ENCODE measurements around the gene EPX. TPM values are rescaled to one million over a fixed set of nuclear protein-coding genes. Genes with fewer than 3 reads are reported as not detected.

The EPX gene
- total RNA-seq, 1 experiment from 2014 or later, result not detected

GRCh38 chr17:58219789-58220183 lies 27.3 kb downstream of the EPX start:
- ChIA-PET CTCF (no interaction called here), POLR2A (ENCODE audit: unreplicated experiment) (interaction anchor here (0.5 kb wide), 1 partner anchor 118 kb away, joined by 4 read pairs; no protein-coding TSS in a partner anchor)
- no peaks in the 10 kb centered on the region for H4K20me1 ChIP-seq (ENCODE audit: low read length)
- H3K4me3 ChIP-seq (ENCODE audit: low read length), result peak overlapping the region; percentile 92
- H3K27ac ChIP-seq (ENCODE audit: low read length), result 0 out of 2 replicates have a peak overlapping the region, but pooled peaks have one; percentile 1
- H2AFZ ChIP-seq (ENCODE audit: low read length), result peak overlapping the region; percentile 96
- ATAC-seq, result no peak
- no peaks in the 10 kb centered on the region for H3K36me3 ChIP-seq (ENCODE audit: low read depth, low read length)
- no peak for TF ChIP-seq CTCF (conservative IDR thresholded peaks at IDR 0.05; ENCODE audit: low read depth, low read length)
- TF ChIP-seq EZH2 (IDR thresholded peaks at IDR 0.05; ENCODE audit: low read length, unreplicated experiment), result no peak
- no peak for TF ChIP-seq EZH2phosphoT487 (IDR thresholded peaks at IDR 0.05; ENCODE audit: borderline replicate concordance, low read length)
- peak; percentile 65 for DNase-seq
- H3K4me1 ChIP-seq (ENCODE audit: insufficient read depth, low read length), result peaks cover 27% of the 10 kb centered on the region
- intact Hi-C loops (cut with micrococcal nuclease), result no loop called here
- no peaks in the 10 kb centered on the region for H3K27me3 ChIP-seq (ENCODE audit: low read length)
- no peaks in the 10 kb centered on the region for H3K9me2 ChIP-seq (replicated peaks; ENCODE audit: low read length)
- no TSS peak for BruUV-seq (replicated peaks)
- H3F3A ChIP-seq (ENCODE audit: low read length, unreplicated experiment), result no peaks in the 10 kb centered on the region
- no peaks in the 10 kb centered on the region for H3K9me3 ChIP-seq (ENCODE audit: low read length)
- H3K9ac ChIP-seq (ENCODE audit: low read length), result no peak overlapping the region
- no peaks in the 10 kb centered on the region for H3K79me2 ChIP-seq (ENCODE audit: low read length)
- H3K4me2 ChIP-seq (ENCODE audit: low read length), result peak overlapping the region; percentile 99

GRCh38 chr17:58224315-58224714 lies 31.8 kb downstream of the EPX start:
- H4K20me1 ChIP-seq (ENCODE audit: low read length), result no peaks in the 10 kb centered on the region
- POLR2A ChIA-PET (ENCODE audit: unreplicated experiment), result interaction anchor here (0.6 kb wide), 2 partner anchors 142 to 660 kb away, joined by 3 to 4 read pairs; no protein-coding TSS in a partner anchor
- H3K9ac ChIP-seq (ENCODE audit: low read length), result no peak overlapping the region
- BruUV-seq (replicated peaks), result no TSS peak
- H3F3A ChIP-seq (ENCODE audit: low read length, unreplicated experiment), result no peaks in the 10 kb centered on the region
- peak overlapping the region; percentile 2; the same call in 1 of the 2 replicates for H3K4me3 ChIP-seq (ENCODE audit: low read length)
- intact Hi-C loops (cut with micrococcal nuclease), result loop anchor here (2.0 kb wide), 1 partner anchor 24 kb away; no protein-coding TSS in a partner anchor
- DNase-seq (peak; percentile 92), ATAC-seq (peak; percentile 96)
- no peaks in the 10 kb centered on the region for H3K9me2 ChIP-seq (replicated peaks; ENCODE audit: low read length)
- peak overlapping the region; percentile 60 for H3K4me2 ChIP-seq (ENCODE audit: low read length)
- peak overlapping the region; percentile 48 for H3K27ac ChIP-seq (ENCODE audit: low read length)
- H3K36me3 ChIP-seq (ENCODE audit: low read depth, low read length), result no peaks in the 10 kb centered on the region
- H3K4me1 ChIP-seq (ENCODE audit: insufficient read depth, low read length), result peaks cover 31% of the 10 kb centered on the region
- CTCF ChIA-PET, result interaction anchor here (0.6 to 0.7 kb wide), 2 partner anchors 25 to 364 kb away, joined by 3 to 4 read pairs; no protein-coding TSS in a partner anchor
- no peak for TF ChIP-seq EZH2phosphoT487 (IDR thresholded peaks at IDR 0.05; ENCODE audit: borderline replicate concordance, low read length)
- H3K79me2 ChIP-seq (ENCODE audit: low read length), result no peaks in the 10 kb centered on the region
- H3K9me3 ChIP-seq (ENCODE audit: low read length), result no peaks in the 10 kb centered on the region
- 0 out of 2 replicates have a peak, but pooled peaks cover 2% of the 10 kb centered on the region for H3K27me3 ChIP-seq (ENCODE audit: low read length)
- no peak overlapping the region for H2AFZ ChIP-seq (ENCODE audit: low read length)

GRCh38 chr17:58227733-58228132 lies 35.2 kb downstream of the EPX start:
- no peak for DNase-seq
- no peak for TF ChIP-seq CTCF (conservative IDR thresholded peaks at IDR 0.05; ENCODE audit: low read depth, low read length)

More at GRCh38 chr17:58227733-58228132, 35.2 kb downstream of the EPX start:
- intact Hi-C loops (cut with micrococcal nuclease), result no loop called here
- BruUV-seq (replicated peaks), result no TSS peak
- no peaks in the 10 kb centered on the region for H3K36me3 ChIP-seq (ENCODE audit: low read depth, low read length)
- H3K27ac ChIP-seq (ENCODE audit: low read length), result no peak overlapping the region
- H3K27me3 ChIP-seq (ENCODE audit: low read length), result peaks cover 9% of the 10 kb centered on the region; the same call in 1 of the 2 replicates
- peaks cover 22% of the 10 kb centered on the region for H3K4me1 ChIP-seq (ENCODE audit: insufficient read depth, low read length)
- no peak overlapping the region for H3K4me3 ChIP-seq (ENCODE audit: low read length)
- ChIA-PET CTCF (no interaction called here), POLR2A (ENCODE audit: unreplicated experiment) (no interaction called here)
- H3K79me2 ChIP-seq (ENCODE audit: low read length), result no peaks in the 10 kb centered on the region
- no peaks in the 10 kb centered on the region for H4K20me1 ChIP-seq (ENCODE audit: low read length)
- no peak overlapping the region for H3K9ac ChIP-seq (ENCODE audit: low read length)
- no peak for ATAC-seq
- H3K9me3 ChIP-seq (ENCODE audit: low read length), result no peaks in the 10 kb centered on the region
- no peak overlapping the region for H2AFZ ChIP-seq (ENCODE audit: low read length)
- no peak overlapping the region for H3K4me2 ChIP-seq (ENCODE audit: low read length)
- H3F3A ChIP-seq (ENCODE audit: low read length, unreplicated experiment), result no peaks in the 10 kb centered on the region
- no peaks in the 10 kb centered on the region for H3K9me2 ChIP-seq (replicated peaks; ENCODE audit: low read length)
